WTC11 (cell line): ENCODE measurements around the gene PIGV. TPM values are rescaled to one million over a fixed set of nuclear protein-coding genes. Genes with fewer than 3 reads are reported as not detected.

Experiments used
- ATAC-seq: fragments of 200-7000 bp; cut with Tn5 transposase; 2 replicates; pipeline ENCODE4 v1.10.0; 2021; ENCODE audit warnings: mild to moderate bottlenecking, moderate library complexity
- Bru-seq: library from RNA; stranded (reverse); fragments of 400-500 nt; gene quantifications from one replicate; lab custom pipeline; 2021; lab: Mats Ljungman, UMichigan
- CTCF ChIA-PET: fragments of 300-600 bp; sonication (Branson Sonifier 250); formaldehyde crosslinking; loops from one replicate; lab custom pipeline; 2021; ENCODE audit warnings: antibody characterized with exemption; lab: Charles Lee
- POLR2A ChIA-PET: fragments of 350-600 bp; sonication (Branson Sonifier 250); formaldehyde crosslinking; loops from one replicate; lab custom pipeline; 2021; ENCODE audit warnings: antibody characterized with exemption; lab: Charles Lee
- DNase-seq: peaks from one replicate; pipeline ENCODE4 v3.0.0; 2021; ENCODE audit warnings: low spot score
- H3K27ac Mint-ChIP-seq: 2 replicates; pipeline ENCODE4 v1.8.0; 2021; ENCODE audit warnings: mixed read lengths
- H3K27me3 Mint-ChIP-seq: 2 replicates; pipeline ENCODE4 v1.8.0; 2021; ENCODE audit warnings: low read depth, mild to moderate bottlenecking, moderate library complexity, mixed read lengths
- H3K36me3 Mint-ChIP-seq: 2 replicates; pipeline ENCODE4 v1.8.0; 2021; ENCODE audit warnings: mixed read lengths
- H3K4me1 Mint-ChIP-seq: 2 replicates; pipeline ENCODE4 v1.8.0; 2022; ENCODE audit warnings: mixed read lengths
- H3K4me3 Mint-ChIP-seq: 2 replicates; pipeline ENCODE4 v1.8.0; 2021; ENCODE audit warnings: mild to moderate bottlenecking, moderate library complexity, mixed read lengths
- H3K9me3 Mint-ChIP-seq: 2 replicates; pipeline ENCODE4 v1.8.0; 2021; ENCODE audit warnings: mixed read lengths
- CBFB ChIP-seq: sonication (generic); formaldehyde crosslinking; IDR thresholded peaks from 2 replicates; pipeline ENCODE4 v1.8.1; 2022; ENCODE audit warnings: mild to moderate bottlenecking, low read depth, missing genetic modification reagents
- FOXK1 ChIP-seq: sonication (generic); formaldehyde crosslinking; IDR thresholded peaks from 2 replicates; pipeline ENCODE4 v1.8.0; 2022; ENCODE audit warnings: mild to moderate bottlenecking, moderate library complexity, missing genetic modification reagents
- GABPB1 ChIP-seq: sonication (generic); formaldehyde crosslinking; IDR thresholded peaks from 2 replicates; pipeline ENCODE4 v1.8.1; 2023; ENCODE audit warnings: mild to moderate bottlenecking, missing genetic modification reagents
- GTF2I ChIP-seq: fragments of 250-450 bp; sonication (Bioruptor Pico); conservative IDR thresholded peaks from 2 replicates; pipeline ENCODE4 v1.4.0; 2021; ENCODE audit warnings: mild to moderate bottlenecking
- JAZF1 ChIP-seq: fragments of 250-450 bp; sonication (Bioruptor Pico); IDR thresholded peaks from 2 replicates; pipeline ENCODE4 v1.9.0; 2021; ENCODE audit warnings: moderate library complexity, mild to moderate bottlenecking, inconsistent platforms
- MAX ChIP-seq: sonication (generic); formaldehyde crosslinking; IDR thresholded peaks from 2 replicates; pipeline ENCODE4 v1.8.0; 2022; ENCODE audit warnings: mild to moderate bottlenecking, missing genetic modification reagents
- NFE2L1 ChIP-seq: sonication (generic); formaldehyde crosslinking; IDR thresholded peaks from 2 replicates; pipeline ENCODE4 v1.8.1; 2023; ENCODE audit warnings: missing genetic modification reagents
- NR2C2 ChIP-seq: sonication (generic); formaldehyde crosslinking; IDR thresholded peaks from 2 replicates; pipeline ENCODE4 v1.8.0; 2022; ENCODE audit warnings: mild to moderate bottlenecking, missing genetic modification reagents
- OVOL2 ChIP-seq: fragments of 250-450 bp; sonication (Bioruptor Pico); IDR thresholded peaks from 2 replicates; pipeline ENCODE4 v1.9.0; 2021; ENCODE audit warnings: mild to moderate bottlenecking, borderline replicate concordance
- RELA ChIP-seq: sonication (generic); formaldehyde crosslinking; IDR thresholded peaks from 2 replicates; pipeline ENCODE4 v1.8.1; 2022; ENCODE audit warnings: missing genetic modification reagents, mild to moderate bottlenecking, borderline replicate concordance
- SMAD4 ChIP-seq: sonication (generic); formaldehyde crosslinking; IDR thresholded peaks from 2 replicates; pipeline ENCODE4 v1.8.0; 2022; ENCODE audit warnings: mild to moderate bottlenecking, missing genetic modification reagents
- TEAD4 ChIP-seq: sonication (generic); formaldehyde crosslinking; IDR thresholded peaks from 2 replicates; pipeline ENCODE4 v1.8.0; 2022; ENCODE audit warnings: mild to moderate bottlenecking, missing genetic modification reagents
- TP53 ChIP-seq: sonication (generic); formaldehyde crosslinking; IDR thresholded peaks from 2 replicates; pipeline ENCODE4 v1.8.1; 2023; ENCODE audit warnings: mild to moderate bottlenecking, missing genetic modification reagents
- ZNF232 ChIP-seq: sonication (generic); formaldehyde crosslinking; IDR thresholded peaks from 2 replicates; pipeline ENCODE4 v1.8.0; 2022; ENCODE audit warnings: mild to moderate bottlenecking, missing genetic modification reagents
- ZNF317 ChIP-seq: sonication (generic); formaldehyde crosslinking; IDR thresholded peaks from 2 replicates; pipeline ENCODE4 v1.8.1; 2023; ENCODE audit warnings: low read depth, mild to moderate bottlenecking, moderate library complexity, missing genetic modification reagents, borderline replicate concordance
- ZNF671 ChIP-seq: fragments of 250-450 bp; sonication (Bioruptor Pico); IDR thresholded peaks from 2 replicates; pipeline ENCODE4 v1.8.0; 2021; ENCODE audit warnings: mild to moderate bottlenecking
- long read RNA-seq, 3 experiments: library from RNA in 1 of 3; library from capped mRNA in 1 of 3; library from polyadenylated mRNA in 1 of 3; unstranded in 2 of 3; stranded (forward) in 1 of 3; transcript quantifications; one replicate each; pipeline ENCODE4 v2.0.0, GENCODE V29; 2021
- total RNA-seq: library from RNA; stranded (reverse); gene quantifications from 3 replicates; pipeline ENCODE4 v1.2.3, GENCODE V29; 2021
- TF ChIP-seq, protein P1 (sequence below): sonication (generic); formaldehyde crosslinking; conservative IDR thresholded peaks from 2 replicates; pipeline ENCODE4 v1.8.1; 2022; ENCODE audit warnings: mild to moderate bottlenecking, missing genetic modification reagents
- TF ChIP-seq, protein P2 (sequence below): fragments of 200-600 bp; IDR thresholded peaks from 2 replicates; pipeline ENCODE4 v1.8.0; 2022; ENCODE audit warnings: antibody characterized with exemption
- TF ChIP-seq, protein P3 (sequence below): sonication (generic); formaldehyde crosslinking; IDR thresholded peaks from 2 replicates; pipeline ENCODE4 v1.8.0; 2022; ENCODE audit warnings: mild to moderate bottlenecking, missing genetic modification reagents
- TF ChIP-seq, protein P4 (sequence below): sonication (generic); formaldehyde crosslinking; IDR thresholded peaks from 2 replicates; pipeline ENCODE4 v1.8.1; 2023; ENCODE audit warnings: mild to moderate bottlenecking, missing genetic modification reagents, moderate library complexity
- TF ChIP-seq, protein P5 (sequence below): sonication (generic); formaldehyde crosslinking; IDR thresholded peaks from 2 replicates; pipeline ENCODE4 v1.8.0; 2023; ENCODE audit warnings: mild to moderate bottlenecking, missing genetic modification reagents
- TF ChIP-seq, protein P6 (sequence below): sonication (generic); formaldehyde crosslinking; IDR thresholded peaks from 2 replicates; pipeline ENCODE4 v1.8.1; 2023; ENCODE audit warnings: mild to moderate bottlenecking, missing genetic modification reagents
- TF ChIP-seq, protein P7 (sequence below): fragments of 250-450 bp; sonication (Bioruptor Pico); conservative IDR thresholded peaks from 2 replicates; pipeline ENCODE4 v1.9.0; 2021; ENCODE audit warnings: mild to moderate bottlenecking

PIGV gene
- total RNA-seq = 13.1 to 15.0 TPM (median 13.7 TPM) in 3 replicates
- Bru-seq, nascent RNA = percentile 68 among the genes with signal in this experiment
- long read RNA-seq, experiment 1, transcript PIGV-201 (4 exons, 2,367 nt) = major isoform, 15 of 67 reads
- long read RNA-seq, experiment 1, partial matches to known transcripts = 9 of 67 reads
- long read RNA-seq, experiment 1, other reads (novel, unspliced or antisense) = 42 of 67 reads
- long read RNA-seq, experiment 2, transcript PIGV-201 (4 exons, 2,367 nt) = major isoform, 7 of 25 reads
- long read RNA-seq, experiment 2, partial matches to known transcripts = 11 of 25 reads
- long read RNA-seq, experiment 2, other reads (novel, unspliced or antisense) = 7 of 25 reads
- long read RNA-seq, experiment 3, transcript PIGV-201 (4 exons, 2,367 nt) = major isoform, 6 of 17 reads
- long read RNA-seq, experiment 3, partial matches to known transcripts = 0 of 17 reads
- long read RNA-seq, experiment 3, other reads (novel, unspliced or antisense) = 11 of 17 reads

- ChIA-PET POLR2A (interaction anchor here (0.6 to 3.0 kb wide), 9 partner anchors 11 to 257 kb away, joined by 3 to 19 read pairs (median 3); no protein-coding TSS in a partner anchor), CTCF (interaction anchor here (0.8 to 5.4 kb wide), 34 partner anchors 9 to 937 kb away, joined by 3 to 110 read pairs (median 5); partner anchors contain the start of genes FAM76A, RPS6KA1 and ZDHHC18)
- Mint-ChIP-seq H3K36me3 (no peaks in the 10 kb centered on the region), H3K4me3 (peak within 1 kb of the TSS; percentile 97), H3K4me1 (peaks cover 52% of the 10 kb centered on the region), H3K9me3 (no peaks in the 10 kb centered on the region), H3K27me3 (no peaks in the 10 kb centered on the region; the same call in 1 of the 2 replicates), H3K27ac (peak within 1 kb of the TSS; percentile 98)
- ATAC-seq (peak; percentile 60), DNase-seq (peak; percentile 89)
- TF ChIP-seq RELA (CRISPR knock-in tag) = no peak
- TF ChIP-seq, protein P1, sequence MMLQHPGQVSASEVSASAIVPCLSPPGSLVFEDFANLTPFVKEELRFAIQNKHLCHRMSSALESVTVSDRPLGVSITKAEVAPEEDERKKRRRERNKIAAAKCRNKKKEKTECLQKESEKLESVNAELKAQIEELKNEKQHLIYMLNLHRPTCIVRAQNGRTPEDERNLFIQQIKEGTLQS (CRISPR knock-in tag) = no peak
- TF ChIP-seq CBFB (CRISPR knock-in tag) = no peak
- TF ChIP-seq, protein P2, sequence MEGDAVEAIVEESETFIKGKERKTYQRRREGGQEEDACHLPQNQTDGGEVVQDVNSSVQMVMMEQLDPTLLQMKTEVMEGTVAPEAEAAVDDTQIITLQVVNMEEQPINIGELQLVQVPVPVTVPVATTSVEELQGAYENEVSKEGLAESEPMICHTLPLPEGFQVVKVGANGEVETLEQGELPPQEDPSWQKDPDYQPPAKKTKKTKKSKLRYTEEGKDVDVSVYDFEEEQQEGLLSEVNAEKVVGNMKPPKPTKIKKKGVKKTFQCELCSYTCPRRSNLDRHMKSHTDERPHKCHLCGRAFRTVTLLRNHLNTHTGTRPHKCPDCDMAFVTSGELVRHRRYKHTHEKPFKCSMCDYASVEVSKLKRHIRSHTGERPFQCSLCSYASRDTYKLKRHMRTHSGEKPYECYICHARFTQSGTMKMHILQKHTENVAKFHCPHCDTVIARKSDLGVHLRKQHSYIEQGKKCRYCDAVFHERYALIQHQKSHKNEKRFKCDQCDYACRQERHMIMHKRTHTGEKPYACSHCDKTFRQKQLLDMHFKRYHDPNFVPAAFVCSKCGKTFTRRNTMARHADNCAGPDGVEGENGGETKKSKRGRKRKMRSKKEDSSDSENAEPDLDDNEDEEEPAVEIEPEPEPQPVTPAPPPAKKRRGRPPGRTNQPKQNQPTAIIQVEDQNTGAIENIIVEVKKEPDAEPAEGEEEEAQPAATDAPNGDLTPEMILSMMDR = no peak
- peak; percentile 62; the same call in 1 of the 2 replicates for TF ChIP-seq ZNF232 (CRISPR knock-in tag)
- TF ChIP-seq SMAD4 (CRISPR knock-in tag) = no peak
- TF ChIP-seq FOXK1 (CRISPR knock-in tag) = 0 out of 2 replicates have a peak, but pooled peaks have one; percentile 22
- TF ChIP-seq, protein P3, sequence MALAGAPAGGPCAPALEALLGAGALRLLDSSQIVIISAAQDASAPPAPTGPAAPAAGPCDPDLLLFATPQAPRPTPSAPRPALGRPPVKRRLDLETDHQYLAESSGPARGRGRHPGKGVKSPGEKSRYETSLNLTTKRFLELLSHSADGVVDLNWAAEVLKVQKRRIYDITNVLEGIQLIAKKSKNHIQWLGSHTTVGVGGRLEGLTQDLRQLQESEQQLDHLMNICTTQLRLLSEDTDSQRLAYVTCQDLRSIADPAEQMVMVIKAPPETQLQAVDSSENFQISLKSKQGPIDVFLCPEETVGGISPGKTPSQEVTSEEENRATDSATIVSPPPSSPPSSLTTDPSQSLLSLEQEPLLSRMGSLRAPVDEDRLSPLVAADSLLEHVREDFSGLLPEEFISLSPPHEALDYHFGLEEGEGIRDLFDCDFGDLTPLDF (CRISPR knock-in tag) = no peak
- no peak for TF ChIP-seq JAZF1 (CRISPR knock-in tag)
- TF ChIP-seq, protein P4, sequence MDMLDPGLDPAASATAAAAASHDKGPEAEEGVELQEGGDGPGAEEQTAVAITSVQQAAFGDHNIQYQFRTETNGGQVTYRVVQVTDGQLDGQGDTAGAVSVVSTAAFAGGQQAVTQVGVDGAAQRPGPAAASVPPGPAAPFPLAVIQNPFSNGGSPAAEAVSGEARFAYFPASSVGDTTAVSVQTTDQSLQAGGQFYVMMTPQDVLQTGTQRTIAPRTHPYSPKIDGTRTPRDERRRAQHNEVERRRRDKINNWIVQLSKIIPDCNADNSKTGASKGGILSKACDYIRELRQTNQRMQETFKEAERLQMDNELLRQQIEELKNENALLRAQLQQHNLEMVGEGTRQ (CRISPR knock-in tag) = no peak
- TF ChIP-seq OVOL2 (CRISPR knock-in tag) = no peak
- 0 out of 2 replicates have a peak, but pooled peaks have one; percentile 23 for TF ChIP-seq MAX (CRISPR knock-in tag)
- TF ChIP-seq, protein P5, sequence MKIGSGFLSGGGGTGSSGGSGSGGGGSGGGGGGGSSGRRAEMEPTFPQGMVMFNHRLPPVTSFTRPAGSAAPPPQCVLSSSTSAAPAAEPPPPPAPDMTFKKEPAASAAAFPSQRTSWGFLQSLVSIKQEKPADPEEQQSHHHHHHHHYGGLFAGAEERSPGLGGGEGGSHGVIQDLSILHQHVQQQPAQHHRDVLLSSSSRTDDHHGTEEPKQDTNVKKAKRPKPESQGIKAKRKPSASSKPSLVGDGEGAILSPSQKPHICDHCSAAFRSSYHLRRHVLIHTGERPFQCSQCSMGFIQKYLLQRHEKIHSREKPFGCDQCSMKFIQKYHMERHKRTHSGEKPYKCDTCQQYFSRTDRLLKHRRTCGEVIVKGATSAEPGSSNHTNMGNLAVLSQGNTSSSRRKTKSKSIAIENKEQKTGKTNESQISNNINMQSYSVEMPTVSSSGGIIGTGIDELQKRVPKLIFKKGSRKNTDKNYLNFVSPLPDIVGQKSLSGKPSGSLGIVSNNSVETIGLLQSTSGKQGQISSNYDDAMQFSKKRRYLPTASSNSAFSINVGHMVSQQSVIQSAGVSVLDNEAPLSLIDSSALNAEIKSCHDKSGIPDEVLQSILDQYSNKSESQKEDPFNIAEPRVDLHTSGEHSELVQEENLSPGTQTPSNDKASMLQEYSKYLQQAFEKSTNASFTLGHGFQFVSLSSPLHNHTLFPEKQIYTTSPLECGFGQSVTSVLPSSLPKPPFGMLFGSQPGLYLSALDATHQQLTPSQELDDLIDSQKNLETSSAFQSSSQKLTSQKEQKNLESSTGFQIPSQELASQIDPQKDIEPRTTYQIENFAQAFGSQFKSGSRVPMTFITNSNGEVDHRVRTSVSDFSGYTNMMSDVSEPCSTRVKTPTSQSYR (CRISPR knock-in tag) = no peak
- TF ChIP-seq GABPB1 (CRISPR knock-in tag) = no peak; the same call in 1 of the 2 replicates
- no peak for TF ChIP-seq TP53 (CRISPR knock-in tag)
- no peak for TF ChIP-seq NR2C2 (CRISPR knock-in tag)
- TF ChIP-seq, protein P6, sequence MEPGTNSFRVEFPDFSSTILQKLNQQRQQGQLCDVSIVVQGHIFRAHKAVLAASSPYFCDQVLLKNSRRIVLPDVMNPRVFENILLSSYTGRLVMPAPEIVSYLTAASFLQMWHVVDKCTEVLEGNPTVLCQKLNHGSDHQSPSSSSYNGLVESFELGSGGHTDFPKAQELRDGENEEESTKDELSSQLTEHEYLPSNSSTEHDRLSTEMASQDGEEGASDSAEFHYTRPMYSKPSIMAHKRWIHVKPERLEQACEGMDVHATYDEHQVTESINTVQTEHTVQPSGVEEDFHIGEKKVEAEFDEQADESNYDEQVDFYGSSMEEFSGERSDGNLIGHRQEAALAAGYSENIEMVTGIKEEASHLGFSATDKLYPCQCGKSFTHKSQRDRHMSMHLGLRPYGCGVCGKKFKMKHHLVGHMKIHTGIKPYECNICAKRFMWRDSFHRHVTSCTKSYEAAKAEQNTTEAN (CRISPR knock-in tag) = 0 out of 2 replicates have a peak, but pooled peaks have one; percentile 68
- TF ChIP-seq GTF2I (CRISPR knock-in tag) = no peak
- TF ChIP-seq ZNF317 (CRISPR knock-in tag) = no peak
- TF ChIP-seq ZNF671 (CRISPR knock-in tag) = no peak
- TF ChIP-seq, protein P7, sequence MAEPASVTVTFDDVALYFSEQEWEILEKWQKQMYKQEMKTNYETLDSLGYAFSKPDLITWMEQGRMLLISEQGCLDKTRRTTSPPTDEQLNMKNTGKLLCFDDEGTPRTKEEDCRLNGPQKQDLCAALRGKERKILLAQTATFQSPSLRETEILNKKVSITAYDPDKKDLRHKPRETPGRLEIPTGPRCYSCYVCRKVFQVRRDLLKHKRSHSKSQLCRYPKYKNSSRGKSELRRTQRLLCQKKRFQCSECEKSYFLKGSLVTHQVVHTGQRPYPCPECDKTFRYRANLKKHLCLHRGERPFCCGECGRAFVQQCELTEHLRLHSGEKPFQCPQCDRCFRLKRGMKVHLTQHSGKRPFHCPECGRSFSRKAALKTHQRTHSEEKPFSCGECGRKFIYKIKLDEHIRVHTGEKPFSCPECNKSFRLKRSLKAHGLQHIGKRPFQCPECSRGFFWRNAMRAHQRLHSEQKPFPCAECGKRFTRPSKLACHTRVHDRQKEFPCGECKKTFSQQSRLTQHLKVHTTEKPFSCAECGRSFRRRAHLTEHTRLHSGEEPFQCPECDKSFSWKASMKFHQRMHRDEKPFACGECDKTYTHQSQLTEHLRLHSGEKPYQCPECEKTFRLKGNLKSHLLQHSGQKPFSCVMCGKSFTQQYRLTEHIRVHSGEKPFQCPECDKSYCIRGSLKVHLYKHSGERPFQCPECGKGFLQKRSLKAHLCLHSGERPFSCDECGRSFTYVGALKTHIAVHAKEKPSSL (CRISPR knock-in tag) = no peak
- no peak for TF ChIP-seq TEAD4 (CRISPR knock-in tag)
- TF ChIP-seq NFE2L1 = peak; percentile 15; the same call in 1 of the 2 replicates
These were observed at the start of gene PIGV for GRCh38 chr1:26787706-26788514. PIGV (plus strand) TSS chr1:26787950; CDS start chr1:26790816, 2,866 bp downstream.
